GM23338 (cell line): ENCODE results near the gene AADAC. TPM values are rescaled to one million over a fixed set of nuclear protein-coding genes. Genes with fewer than 3 reads are reported as not detected.

Source experiments
- ATAC-seq: fragments of 200-7000 bp; cut with Tn5 transposase; 3 replicates; pipeline ENCODE4 v1.9.1; 2020
- DNase-seq: peaks from one replicate; pipeline ENCODE4 v3.0.0-alpha.2; 2015; ENCODE audit warnings: low spot score
- H2AFZ ChIP-seq: fragments of 200-600 bp; sonication (generic); 2 replicates; pipeline ENCODE4 v1.8.0; 2016; ENCODE audit warnings: antibody characterized with exemption, mild to moderate bottlenecking, moderate library complexity
- H3F3A ChIP-seq: fragments of 200-600 bp; sonication (generic); replicated peaks from 2 replicates; pipeline ENCODE4 v1.8.0; 2017; ENCODE audit warnings: antibody characterized with exemption, mixed run types, low read depth
- H3K27ac ChIP-seq: fragments of 200-600 bp; sonication (generic); 2 replicates; pipeline ENCODE4 v1.6.1; 2016; ENCODE audit warnings: low read depth
- H3K27me3 ChIP-seq: fragments of 200-600 bp; sonication (generic); 2 replicates; pipeline ENCODE4 v1.8.0; 2016; ENCODE audit warnings: mild to moderate bottlenecking, mixed run types, moderate library complexity; ENCODE audit not compliant: insufficient read depth
- H3K36me3 ChIP-seq: fragments of 200-600 bp; sonication (generic); 2 replicates; pipeline ENCODE4 v1.8.0; 2016; ENCODE audit warnings: mild to moderate bottlenecking; ENCODE audit not compliant: insufficient read depth
- H3K4me1 ChIP-seq: fragments of 200-600 bp; sonication (generic); 2 replicates; pipeline ENCODE4 v1.8.0; 2016; ENCODE audit warnings: mild to moderate bottlenecking, moderate library complexity; ENCODE audit not compliant: insufficient read depth
- H3K4me2 ChIP-seq: fragments of 200-600 bp; sonication (generic); 2 replicates; pipeline ENCODE4 v1.7.1; 2017; ENCODE audit warnings: mixed run types
- H3K4me3 ChIP-seq: fragments of 200-600 bp; sonication (generic); 2 replicates; pipeline ENCODE4 v1.6.1; 2016; ENCODE audit warnings: mixed run types
- H3K79me2 ChIP-seq: fragments of 200-600 bp; sonication (generic); replicated peaks from 2 replicates; pipeline ENCODE4 v1.8.0; 2017; ENCODE audit warnings: mild to moderate bottlenecking; ENCODE audit not compliant: insufficient read depth
- H3K9me2 ChIP-seq: fragments of 200-600 bp; sonication (generic); 2 replicates; pipeline ENCODE4 v1.8.0; 2017; ENCODE audit not compliant: insufficient read depth
- H4K20me1 ChIP-seq: fragments of 200-600 bp; sonication (generic); replicated peaks from 2 replicates; pipeline ENCODE4 v1.8.0; 2017; ENCODE audit warnings: mild to moderate bottlenecking; ENCODE audit not compliant: insufficient read depth
- H3K27ac Mint-ChIP-seq: 2 replicates; pipeline ENCODE4 v1.8.0; 2020; ENCODE audit warnings: inconsistent platforms, mild to moderate bottlenecking, moderate library complexity, mixed read lengths
- H3K27me3 Mint-ChIP-seq: 3 replicates; pipeline ENCODE4 v1.8.0; 2022; ENCODE audit warnings: low read depth, mild to moderate bottlenecking, moderate library complexity, mixed read lengths, inconsistent platforms; ENCODE audit not compliant: insufficient read depth, poor library complexity
- H3K36me3 Mint-ChIP-seq: 3 replicates; pipeline ENCODE4 v1.8.0; 2021; ENCODE audit warnings: low read depth, mild to moderate bottlenecking, inconsistent platforms, moderate library complexity, mixed read lengths
- H3K4me1 Mint-ChIP-seq: 3 replicates; pipeline ENCODE4 v1.8.0; 2020; ENCODE audit warnings: mild to moderate bottlenecking, inconsistent platforms, mixed read lengths
- H3K4me3 Mint-ChIP-seq: 3 replicates; pipeline ENCODE4 v1.8.0; 2021; ENCODE audit warnings: moderate library complexity, mild to moderate bottlenecking, inconsistent platforms, mixed read lengths
- H3K9me3 Mint-ChIP-seq: 3 replicates; pipeline ENCODE4 v1.8.0; 2020; ENCODE audit warnings: moderate library complexity, mild to moderate bottlenecking, inconsistent platforms, mixed read lengths
- CREB1 ChIP-seq: fragments of 250-450 bp; sonication (Bioruptor Pico); IDR thresholded peaks from 2 replicates; pipeline ENCODE4 v1.5.0; 2020; ENCODE audit warnings: low read depth, mild to moderate bottlenecking, moderate library complexity
- CTCF ChIP-seq, 2 experiments: fragments of 200-600 bp in 1 of 2; sonication (generic) in 1 of 2; conservative IDR thresholded peaks; 2 replicates each; pipeline versions ENCODE4 v1.5.1 to v1.6.1; 2016 to 2017; ENCODE audit warnings: antibody characterized with exemption in 2 of 2, low read depth in 2 of 2, mild to moderate bottlenecking in 2 of 2, moderate library complexity in 1 of 2
- ETS1 ChIP-seq: IDR thresholded peaks from 2 replicates; pipeline ENCODE4 v1.6.1; 2016; ENCODE audit warnings: antibody characterized with exemption
- EZH2 ChIP-seq: fragments of 200-600 bp; sonication (generic); IDR thresholded peaks from one replicate; pipeline ENCODE4 v1.8.0; 2017; ENCODE audit warnings: antibody characterized with exemption, mild to moderate bottlenecking, low read depth; ENCODE audit not compliant: unreplicated experiment
- EZH2phosphoT487 ChIP-seq: fragments of 200-600 bp; sonication (generic); IDR thresholded peaks from one replicate; pipeline ENCODE4 v1.8.1; 2018; ENCODE audit warnings: antibody characterized with exemption; ENCODE audit not compliant: unreplicated experiment
- JUNB ChIP-seq: IDR thresholded peaks from one replicate; pipeline ENCODE4 v1.6.1; 2016; ENCODE audit warnings: antibody characterized with exemption; ENCODE audit not compliant: unreplicated experiment
- NANOG ChIP-seq: IDR thresholded peaks from 2 replicates; pipeline ENCODE4 v1.6.1; 2016; ENCODE audit warnings: antibody characterized with exemption, borderline replicate concordance
- POLR2AphosphoS5 ChIP-seq: IDR thresholded peaks from 2 replicates; pipeline ENCODE4 v1.6.1; 2016; ENCODE audit warnings: antibody characterized with exemption, low read depth
- REST ChIP-seq: IDR thresholded peaks from one replicate; pipeline ENCODE4 v1.6.1; 2018; ENCODE audit warnings: antibody characterized with exemption; ENCODE audit not compliant: unreplicated experiment
- STAT1 ChIP-seq: IDR thresholded peaks from one replicate; pipeline ENCODE4 v1.6.1; 2016; ENCODE audit warnings: antibody characterized with exemption; ENCODE audit not compliant: unreplicated experiment
- ZNF114 ChIP-seq: fragments of 250-450 bp; sonication (Bioruptor Pico); IDR thresholded peaks from 2 replicates; pipeline ENCODE4 v1.5.0; 2020; ENCODE audit warnings: mild to moderate bottlenecking, moderate library complexity
- ZNF331 ChIP-seq: fragments of 250-450 bp; sonication (Bioruptor Pico); IDR thresholded peaks from 2 replicates; pipeline ENCODE4 v1.5.0; 2020; ENCODE audit warnings: low read depth, mild to moderate bottlenecking, moderate library complexity
- ZNF462 ChIP-seq: fragments of 250-450 bp; sonication (Bioruptor Pico); IDR thresholded peaks from 2 replicates; pipeline ENCODE4 v1.5.0; 2020; ENCODE audit warnings: mild to moderate bottlenecking, moderate library complexity
- polyA plus RNA-seq: library from polyadenylated mRNA; unstranded; fragments of >200 nt; fragmentation: Nextera tagmentation; extraction: Ambion mirVana; gene quantifications from 2 replicates; pipeline ENCODE4 v1.2.1, GENCODE V29; 2016
- total RNA-seq: library from RNA; depleted of rRNA; stranded (reverse); fragments of >200 nt; shearing (Covaris generic); gene quantifications from 2 replicates; pipeline ENCODE4 v1.2.3, GENCODE V29; 2014

AADAC gene
- total and polyA plus RNA-seq, 2 experiments from 2014 or later: not detected

GRCh38 chr3:151800431-151800830 lies 13.5 kb upstream of the AADAC start (continued):
- no peak for TF ChIP-seq POLR2AphosphoS5
- TF ChIP-seq ETS1: no peak
- no peak for TF ChIP-seq JUNB
- no peak for TF ChIP-seq ZNF114 (CRISPR knock-in tag)
- no peak for TF ChIP-seq EZH2
- no peak for TF ChIP-seq EZH2phosphoT487
- no peak for TF ChIP-seq REST
- no peak for TF ChIP-seq STAT1
- TF ChIP-seq CREB1 (CRISPR knock-in tag): no peak
- no peak for TF ChIP-seq NANOG

- H3K36me3 Mint-ChIP-seq: peaks cover 7% of the 10 kb centered on the region; the same call in 2 of the 3 replicates
- H3K9me3 Mint-ChIP-seq: peaks cover 20% of the 10 kb centered on the region
- H3K4me1 Mint-ChIP-seq: no peaks in the 10 kb centered on the region
- H3K4me3 Mint-ChIP-seq: no peak overlapping the region
- no peak overlapping the region for H3K27ac Mint-ChIP-seq
- no peaks in the 10 kb centered on the region for H4K20me1 ChIP-seq
- no peak overlapping the region for H3K27ac ChIP-seq
- no peaks in the 10 kb centered on the region for H3K36me3 ChIP-seq
- H3K79me2 ChIP-seq: no peaks in the 10 kb centered on the region
- no peaks in the 10 kb centered on the region for H3F3A ChIP-seq
- TF ChIP-seq POLR2AphosphoS5: no peak
- TF ChIP-seq CTCF (conservative IDR thresholded peaks at IDR 0.05; ENCODE audit: low read depth in 2 of 2): no peak
- no peak for TF ChIP-seq ZNF114 (CRISPR knock-in tag)
- TF ChIP-seq ZNF331: no peak
- no peak for TF ChIP-seq ZNF462 (CRISPR knock-in tag)
- no peak for DNase-seq
- no peak overlapping the region for H2AFZ ChIP-seq
- no peak overlapping the region for H3K4me3 ChIP-seq
- no peak overlapping the region for H3K4me2 ChIP-seq
- ATAC-seq: no peak
- no peaks in the 10 kb centered on the region for H3K4me1 ChIP-seq
- peaks cover 5% of the 10 kb centered on the region for H3K27me3 Mint-ChIP-seq
- no peaks in the 10 kb centered on the region for H3K27me3 ChIP-seq
- no peaks in the 10 kb centered on the region for H3K9me2 ChIP-seq
Observed at GRCh38 chr3:151804267-151804666, 9.6 kb upstream of the AADAC start.
